NB4 (cell line): ENCODE data around the gene OSBP2.

Experiments
- CTCF ChIP-seq: IDR thresholded peaks from one replicate; pipeline ENCODE4 v1.5.1; 2012; ENCODE audit warnings: low read depth, low read length
- POLR2A ChIP-seq: IDR thresholded peaks from 2 replicates; pipeline ENCODE4 v1.6.1; 2011; ENCODE audit warnings: mild to moderate bottlenecking; ENCODE audit not compliant: insufficient read length; ENCODE audit errors: extremely low read depth

DNA sequence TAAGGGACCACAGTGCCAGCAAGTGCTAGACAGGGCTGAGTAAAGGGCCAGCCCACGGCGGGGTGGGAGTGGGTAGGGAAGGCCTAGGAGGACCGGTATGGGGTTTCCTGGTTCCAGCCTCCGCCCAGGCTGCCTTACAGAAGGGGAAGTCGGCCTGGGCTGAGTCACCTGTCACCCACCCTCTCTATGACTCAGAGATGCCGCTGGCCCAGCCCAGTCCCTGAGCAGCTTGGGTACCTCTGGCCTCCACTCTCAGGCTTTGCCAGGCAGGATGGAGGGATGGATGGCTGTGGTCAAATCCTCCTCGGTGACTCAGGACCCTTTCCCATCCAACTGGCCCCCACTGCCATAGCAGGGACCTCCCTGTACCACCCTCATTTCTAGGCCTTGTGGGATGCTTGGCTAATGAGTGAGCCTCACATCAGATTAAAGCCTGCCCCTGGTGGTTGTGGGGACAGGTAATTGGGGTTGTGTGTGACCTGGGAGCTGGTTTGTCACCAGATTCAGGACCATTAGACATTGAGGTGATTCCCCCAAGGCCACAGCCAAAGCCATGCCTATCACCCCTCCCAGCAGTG is 45.2 kb upstream of the OSBP2 start:
- TF ChIP-seq CTCF (peak; percentile 10), POLR2A (no peak)
